CD14-positive monocyte (primary cell): ENCODE data around the gene SFI1. TPM values are rescaled to one million over a fixed set of nuclear protein-coding genes. Genes with fewer than 3 reads are reported as not detected.

Experiments used
- DNase-seq, 3 donors: peaks; one replicate each; pipeline ENCODE4 v3.0.0-alpha.2; 2011 to 2022
- H2AFZ ChIP-seq: 2 replicates; pipeline ENCODE4 v1.6.0; 2012; ENCODE audit warnings: mild to moderate bottlenecking, low read depth, low read length, inconsistent platforms; ENCODE audit not compliant: insufficient read depth, poor library complexity, severe bottlenecking
- H3K27ac ChIP-seq, 2 donors: 1 replicate in 1 of 2; 2 replicates in 1 of 2; pipeline ENCODE4 v1.5.1; 2012 to 2013; ENCODE audit warnings: low read length in 2 of 2, control low read depth in 1 of 2, inconsistent platforms in 1 of 2, low read depth in 1 of 2, mild to moderate bottlenecking in 1 of 2
- H3K27me3 ChIP-seq, 2 donors: one replicate each; pipeline versions ENCODE4 v1.6.0 to v1.6.1; 2011 to 2013; ENCODE audit warnings: low read length in 2 of 2; ENCODE audit not compliant: control insufficient read depth in 2 of 2, insufficient read depth in 2 of 2
- H3K36me3 ChIP-seq, 2 donors: replicated peaks in 1 of 2; 1 replicate in 1 of 2; 2 replicates in 1 of 2; pipeline versions ENCODE4 v1.5.1 to v1.6.1; 2012 to 2013; ENCODE audit warnings: low read length in 2 of 2, control low read depth in 1 of 2, inconsistent platforms in 1 of 2, mild to moderate bottlenecking in 1 of 2; ENCODE audit not compliant: insufficient read depth in 2 of 2, control insufficient read depth in 1 of 2
- H3K4me1 ChIP-seq, 2 donors: 1 replicate in 1 of 2; 2 replicates in 1 of 2; pipeline versions ENCODE4 v1.5.1 to v1.6.1; 2012 to 2013; ENCODE audit warnings: low read length in 2 of 2, control low read depth in 1 of 2, inconsistent platforms in 1 of 2, mild to moderate bottlenecking in 1 of 2, moderate library complexity in 1 of 2; ENCODE audit not compliant: insufficient read depth in 2 of 2, control insufficient read depth in 1 of 2
- H3K4me2 ChIP-seq: replicated peaks from 2 replicates; pipeline ENCODE3; 2012; ENCODE audit warnings: low read length, moderate library complexity, mild to moderate bottlenecking; ENCODE audit not compliant: poor library complexity, severe bottlenecking; ENCODE audit errors: extremely low read depth
- H3K4me3 ChIP-seq, 3 experiments: fragments of 200-600 bp in 1 of 3; sonication (generic) in 1 of 3; replicated peaks in 1 of 3; 1 replicate in 2 of 3; 2 replicates in 1 of 3; pipeline ENCODE4 v1.5.1; 2011 to 2013; ENCODE audit warnings: low read length in 3 of 3, mild to moderate bottlenecking in 3 of 3, control low read depth in 2 of 3, low read depth in 2 of 3, inconsistent platforms in 1 of 3, moderate library complexity in 1 of 3
- H3K79me2 ChIP-seq: 2 replicates; pipeline ENCODE4 v1.6.0; 2012; ENCODE audit warnings: mild to moderate bottlenecking, control low read depth, inconsistent platforms, low read length, moderate library complexity; ENCODE audit not compliant: insufficient read depth
- H3K9ac ChIP-seq: 2 replicates; pipeline ENCODE4 v1.6.0; 2017; ENCODE audit warnings: low read length, mild to moderate bottlenecking; ENCODE audit not compliant: insufficient read depth, poor library complexity, severe bottlenecking
- H3K9me3 ChIP-seq, 2 donors: replicated peaks in 1 of 2; 1 replicate in 1 of 2; 2 replicates in 1 of 2; pipeline versions ENCODE4 v1.5.1 to v1.6.1; 2012 to 2013; ENCODE audit warnings: low read length in 2 of 2, control low read depth in 1 of 2; ENCODE audit not compliant: control insufficient read depth in 1 of 2, insufficient read depth in 1 of 2
- H4K20me1 ChIP-seq: 2 replicates; pipeline ENCODE4 v1.6.0; 2012; ENCODE audit warnings: mild to moderate bottlenecking, low read length, control low read depth, moderate library complexity; ENCODE audit not compliant: insufficient read depth
- H3K27ac Mint-ChIP-seq, 7 donors: one replicate each; pipeline ENCODE4 v1.8.0; 2020; ENCODE audit warnings: mild to moderate bottlenecking in 7 of 7, mixed read lengths in 7 of 7, moderate library complexity in 6 of 7, inconsistent platforms in 2 of 7
- H3K27me3 Mint-ChIP-seq, 3 donors: one replicate each; pipeline ENCODE4 v1.8.0; 2021 to 2022; ENCODE audit warnings: low read depth in 3 of 3, mild to moderate bottlenecking in 3 of 3, mixed read lengths in 3 of 3, moderate library complexity in 3 of 3, inconsistent platforms in 1 of 3
- H3K36me3 Mint-ChIP-seq, 2 donors: one replicate each; pipeline ENCODE4 v1.8.0; 2020; ENCODE audit warnings: mixed read lengths in 2 of 2, inconsistent platforms in 1 of 2, mild to moderate bottlenecking in 1 of 2
- H3K4me1 Mint-ChIP-seq: one replicate; pipeline ENCODE4 v1.8.0; 2020; ENCODE audit warnings: mild to moderate bottlenecking, mixed read lengths
- H3K4me3 Mint-ChIP-seq, 2 donors: one replicate each; pipeline ENCODE4 v1.8.0; 2020; ENCODE audit warnings: mild to moderate bottlenecking in 2 of 2, mixed read lengths in 2 of 2, moderate library complexity in 1 of 2
- H3K9me3 Mint-ChIP-seq, 7 donors: one replicate each; pipeline ENCODE4 v1.8.0; 2020 to 2022; ENCODE audit warnings: mixed read lengths in 7 of 7, mild to moderate bottlenecking in 6 of 7, moderate library complexity in 6 of 7, inconsistent platforms in 2 of 7
- WGBS: methylation state at CpG from one replicate; pipeline ENCODE4 v1.1.5; 2013; ENCODE audit warnings: missing lambda C conversion rate; ENCODE audit not compliant: insufficient coverage; 5-methylcytosine and 5-hydroxymethylcytosine counted together
- intact Hi-C, 2 donors: fragments of 100-400 bp; cut with micrococcal nuclease; formaldehyde crosslinking; loops; one replicate each; pipeline versions ENCODE4 v1.15.0 to v1.15.1; 2023
- polyA plus RNA-seq, 3 donors: library from polyadenylated mRNA; depleted of rRNA in 1 of 3; unstranded in 2 of 3; stranded (reverse) in 1 of 3; fragments of 300-500 nt in 2 of 3; fragments of >200 nt in 1 of 3; fragmentation: Illumina TruSeq in 2 of 3; gene quantifications; 1 replicate in 2 of 3; 2 replicates in 1 of 3; pipeline ENCODE4 v1.2.3, GENCODE V29; 2012 to 2021
- TF ChIP-seq, protein P1 (sequence below): fragments of 200-600 bp; IDR thresholded peaks from one replicate; pipeline ENCODE4 v1.8.0; 2022; ENCODE audit warnings: antibody characterized with exemption, mild to moderate bottlenecking

Gene SFI1
- polyA plus RNA-seq, 3 donors, result 1.7 to 43.4 (median 3.6) TPM

DNA sequence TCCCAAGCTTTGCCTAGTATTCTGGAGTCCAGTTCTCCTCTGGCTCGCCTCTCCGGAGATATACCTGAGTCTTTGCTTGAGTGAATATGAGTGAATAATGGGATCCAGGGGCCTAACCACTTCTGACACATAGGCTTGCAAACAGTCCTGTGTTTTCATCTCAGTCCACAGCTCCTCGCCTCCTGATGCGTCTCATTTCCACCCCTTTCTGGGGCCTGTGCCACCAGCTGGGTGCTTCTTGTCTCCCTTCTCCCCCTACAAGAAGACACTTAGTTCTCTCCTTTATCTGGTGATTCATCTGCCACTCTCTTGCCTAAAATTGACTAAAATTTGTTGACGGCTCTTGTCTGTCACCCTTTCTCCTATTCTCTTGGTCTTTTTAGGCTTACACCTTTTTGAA, 44.6 kb downstream of the SFI1 start:
- Histone ChIP-seq H3K4me3 (no peak overlapping the region), H3K36me3 (peaks cover 3 to 8% of the 10 kb centered on the region in 2 donors), H3K27ac (no peak overlapping the region), H3K27me3 (no peaks in the 10 kb centered on the region), H4K20me1 (no peaks in the 10 kb centered on the region), H3K4me1 (no peaks in the 10 kb centered on the region), H3K79me2 (no peaks in the 10 kb centered on the region), H3K9me3 (no peaks in the 10 kb centered on the region), H2AFZ (no peak overlapping the region), H3K9ac (no peak overlapping the region), H3K4me2 (no peak overlapping the region)
- H3K4me1 Mint-ChIP-seq, result no peaks in the 10 kb centered on the region
- TF ChIP-seq, protein P1, sequence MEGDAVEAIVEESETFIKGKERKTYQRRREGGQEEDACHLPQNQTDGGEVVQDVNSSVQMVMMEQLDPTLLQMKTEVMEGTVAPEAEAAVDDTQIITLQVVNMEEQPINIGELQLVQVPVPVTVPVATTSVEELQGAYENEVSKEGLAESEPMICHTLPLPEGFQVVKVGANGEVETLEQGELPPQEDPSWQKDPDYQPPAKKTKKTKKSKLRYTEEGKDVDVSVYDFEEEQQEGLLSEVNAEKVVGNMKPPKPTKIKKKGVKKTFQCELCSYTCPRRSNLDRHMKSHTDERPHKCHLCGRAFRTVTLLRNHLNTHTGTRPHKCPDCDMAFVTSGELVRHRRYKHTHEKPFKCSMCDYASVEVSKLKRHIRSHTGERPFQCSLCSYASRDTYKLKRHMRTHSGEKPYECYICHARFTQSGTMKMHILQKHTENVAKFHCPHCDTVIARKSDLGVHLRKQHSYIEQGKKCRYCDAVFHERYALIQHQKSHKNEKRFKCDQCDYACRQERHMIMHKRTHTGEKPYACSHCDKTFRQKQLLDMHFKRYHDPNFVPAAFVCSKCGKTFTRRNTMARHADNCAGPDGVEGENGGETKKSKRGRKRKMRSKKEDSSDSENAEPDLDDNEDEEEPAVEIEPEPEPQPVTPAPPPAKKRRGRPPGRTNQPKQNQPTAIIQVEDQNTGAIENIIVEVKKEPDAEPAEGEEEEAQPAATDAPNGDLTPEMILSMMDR, result no peak
- WGBS, result 100% methylated on average over 2 of the region's 5 CpGs
- intact Hi-C loops, result no loop called here
- no peaks in the 10 kb centered on the region for H3K9me3 Mint-ChIP-seq
- H3K36me3 Mint-ChIP-seq, result peaks cover 14 to 22% of the 10 kb centered on the region in 2 donors
- no peak overlapping the region for H3K4me3 Mint-ChIP-seq
- H3K27me3 Mint-ChIP-seq, result peaks cover 0 to 5% (median 1%) of the 10 kb centered on the region in 3 donors
- no peak for DNase-seq
- no peak overlapping the region for H3K27ac Mint-ChIP-seq

DNA sequence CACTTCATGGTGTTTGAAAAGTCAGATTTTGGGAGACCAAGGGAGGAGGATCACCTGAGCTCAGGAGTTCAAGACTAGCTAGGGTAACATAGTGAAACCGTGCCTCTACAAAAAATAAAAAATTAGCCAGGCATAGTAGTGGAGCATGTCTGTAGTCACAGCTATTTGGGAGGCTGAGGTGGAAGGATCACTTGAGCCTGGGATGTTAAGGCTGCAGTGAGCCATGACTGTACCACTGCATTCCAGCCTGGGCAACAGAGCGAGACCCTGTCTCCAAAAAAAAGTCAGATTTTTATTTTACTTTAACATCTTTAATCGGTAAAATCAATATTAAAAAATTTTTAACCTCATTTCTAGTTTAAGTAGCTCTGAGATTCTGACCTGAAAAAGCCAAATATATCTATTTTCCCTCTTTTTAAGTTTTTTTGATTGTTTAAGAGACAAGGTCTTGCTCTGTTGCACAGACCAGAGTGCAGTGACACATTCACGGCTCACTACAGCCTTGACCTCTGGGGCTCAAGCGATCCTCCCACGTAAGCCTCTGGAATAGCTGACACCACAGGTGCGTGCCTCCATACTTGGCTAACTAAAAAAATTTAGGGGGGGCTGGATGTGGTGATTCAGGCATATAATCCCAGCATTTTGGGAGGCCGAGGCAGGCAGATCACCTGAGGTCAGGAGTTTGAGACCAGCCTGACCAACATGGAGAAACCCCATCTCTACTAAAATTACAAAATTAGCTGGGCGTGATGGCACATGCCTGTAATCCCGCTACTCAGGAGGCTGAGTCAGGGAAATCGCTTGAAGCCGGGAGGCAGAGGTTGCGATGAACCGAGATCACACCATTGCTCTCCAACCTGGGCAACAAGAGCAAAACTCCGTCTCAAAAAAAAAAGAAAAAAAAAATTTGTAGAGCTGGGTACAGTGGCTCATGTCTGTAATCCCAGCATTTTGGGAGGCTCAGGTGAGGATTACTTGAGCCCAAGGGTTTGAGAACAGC, 48.4 kb downstream of the SFI1 start:
- Histone ChIP-seq H3K36me3 (peaks cover 5 to 16% of the 10 kb centered on the region in 2 donors), H4K20me1 (no peaks in the 10 kb centered on the region), H2AFZ (no peak overlapping the region), H3K9ac (no peak overlapping the region), H3K27me3 (no peaks in the 10 kb centered on the region), H3K4me1 (no peaks in the 10 kb centered on the region), H3K4me2 (no peak overlapping the region), H3K4me3 (no peak overlapping the region), H3K27ac (no peak overlapping the region), H3K9me3 (no peaks in the 10 kb centered on the region), H3K79me2 (no peaks in the 10 kb centered on the region)
- no peaks in the 10 kb centered on the region for H3K9me3 Mint-ChIP-seq
- H3K4me1 Mint-ChIP-seq, result no peaks in the 10 kb centered on the region
- TF ChIP-seq, protein P1, result no peak
- H3K4me3 Mint-ChIP-seq, result no peak overlapping the region
- H3K27me3 Mint-ChIP-seq, result peaks cover 0 to 3% (median 2%) of the 10 kb centered on the region in 3 donors
- DNase-seq, result no peak
- peaks cover 20 to 39% of the 10 kb centered on the region in 2 donors for H3K36me3 Mint-ChIP-seq
- intact Hi-C loops, result no loop called here
- WGBS, result 100% methylated on average over 5 of the region's 15 CpGs
- no peak overlapping the region for H3K27ac Mint-ChIP-seq
